HEK293 (cell line): ENCODE results near the gene DHRS12.

ENCODE experiments used
- CTCF ChIP-seq: fragments of 450-650 bp; formaldehyde crosslinking; IDR thresholded peaks from 2 replicates; pipeline ENCODE4 v1.5.1; 2016; ENCODE audit warnings: missing biosample characterization, missing genetic modification characterization
- GLIS2 ChIP-seq: fragments of 450-650 bp; formaldehyde crosslinking; IDR thresholded peaks from 2 replicates; pipeline ENCODE4 v1.5.1; 2016; ENCODE audit warnings: missing biosample characterization, missing genetic modification characterization
- RBAK ChIP-seq: fragments of 450-650 bp; formaldehyde crosslinking; IDR thresholded peaks from 2 replicates; pipeline ENCODE4 v1.5.1; 2016; ENCODE audit warnings: missing biosample characterization, missing genetic modification characterization
- REST ChIP-seq: fragments of 450-650 bp; formaldehyde crosslinking; IDR thresholded peaks from 2 replicates; pipeline ENCODE4 v1.5.1; 2016; ENCODE audit warnings: missing biosample characterization, missing genetic modification characterization
- SCRT2 ChIP-seq: fragments of 450-650 bp; formaldehyde crosslinking; IDR thresholded peaks from 2 replicates; pipeline ENCODE4 v1.5.1; 2016; ENCODE audit warnings: missing biosample characterization, missing genetic modification characterization
- TRIM28 ChIP-seq: IDR thresholded peaks from 2 replicates; pipeline ENCODE4 v1.6.1; 2011; ENCODE audit warnings: low read length, control low read depth, borderline replicate concordance
- ZBTB10 ChIP-seq: fragments of 450-650 bp; formaldehyde crosslinking; IDR thresholded peaks from 2 replicates; pipeline ENCODE4 v1.5.1; 2016; ENCODE audit warnings: missing biosample characterization, missing genetic modification characterization
- ZNF184 ChIP-seq: fragments of 450-650 bp; IDR thresholded peaks from 2 replicates; pipeline ENCODE4 v1.5.1; 2018; ENCODE audit warnings: missing biosample characterization, mild to moderate bottlenecking, missing genetic modification characterization
- ZNF274 ChIP-seq, 2 experiments: fragments of 200-500 bp in 1 of 2; fragments of 450-650 bp in 1 of 2; sonication (Bioruptor generic) in 1 of 2; formaldehyde crosslinking in 1 of 2; IDR thresholded peaks; 2 replicates each; pipeline versions ENCODE4 v1.5.1 to v1.6.1; 2014 to 2016; ENCODE audit warnings: borderline replicate concordance in 1 of 2, inconsistent platforms in 1 of 2, low read length in 1 of 2, missing biosample characterization in 1 of 2, missing genetic modification characterization in 1 of 2
- ZNF398 ChIP-seq: fragments of 450-650 bp; formaldehyde crosslinking; IDR thresholded peaks from 2 replicates; pipeline ENCODE4 v1.5.1; 2017; ENCODE audit warnings: missing biosample characterization, missing genetic modification characterization
- ZNF558 ChIP-seq: fragments of 450-650 bp; formaldehyde crosslinking; IDR thresholded peaks from 2 replicates; pipeline ENCODE4 v1.5.1; 2016; ENCODE audit warnings: missing biosample characterization, missing genetic modification characterization

- TF ChIP-seq SCRT2 (tag by site-specific recombination) (no peak), ZBTB10 (tag by site-specific recombination) (no peak), CTCF (tag by site-specific recombination) (no peak), ZNF184 (no peak), REST (tag by site-specific recombination) (no peak), ZNF398 (tag by site-specific recombination) (no peak), TRIM28 (no peak), GLIS2 (no peak), ZNF274 (IDR thresholded peaks at IDR 0.05; ENCODE audit: low read length) (no peak), ZNF274 (tag by site-specific recombination; IDR thresholded peaks at IDR 0.05; ENCODE audit: borderline replicate concordance) (no peak), RBAK (tag by site-specific recombination) (no peak), ZNF558 (tag by site-specific recombination) (no peak)
Observed at GRCh38 chr13:51807041-51807440, 3.1 kb upstream of the DHRS12 start.
